ENCODE measurements around the gene PEF1. TPM values are rescaled to one million over a fixed set of nuclear protein-coding genes. Genes with fewer than 3 reads are reported as not detected.

The PEF1 gene, protein sequence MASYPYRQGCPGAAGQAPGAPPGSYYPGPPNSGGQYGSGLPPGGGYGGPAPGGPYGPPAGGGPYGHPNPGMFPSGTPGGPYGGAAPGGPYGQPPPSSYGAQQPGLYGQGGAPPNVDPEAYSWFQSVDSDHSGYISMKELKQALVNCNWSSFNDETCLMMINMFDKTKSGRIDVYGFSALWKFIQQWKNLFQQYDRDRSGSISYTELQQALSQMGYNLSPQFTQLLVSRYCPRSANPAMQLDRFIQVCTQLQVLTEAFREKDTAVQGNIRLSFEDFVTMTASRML
- polyA plus RNA-seq (2013, experiment 1 of 2): 41.1 TPM
- polyA plus RNA-seq (2013, experiment 2 of 2): 39.9 TPM

DNA sequence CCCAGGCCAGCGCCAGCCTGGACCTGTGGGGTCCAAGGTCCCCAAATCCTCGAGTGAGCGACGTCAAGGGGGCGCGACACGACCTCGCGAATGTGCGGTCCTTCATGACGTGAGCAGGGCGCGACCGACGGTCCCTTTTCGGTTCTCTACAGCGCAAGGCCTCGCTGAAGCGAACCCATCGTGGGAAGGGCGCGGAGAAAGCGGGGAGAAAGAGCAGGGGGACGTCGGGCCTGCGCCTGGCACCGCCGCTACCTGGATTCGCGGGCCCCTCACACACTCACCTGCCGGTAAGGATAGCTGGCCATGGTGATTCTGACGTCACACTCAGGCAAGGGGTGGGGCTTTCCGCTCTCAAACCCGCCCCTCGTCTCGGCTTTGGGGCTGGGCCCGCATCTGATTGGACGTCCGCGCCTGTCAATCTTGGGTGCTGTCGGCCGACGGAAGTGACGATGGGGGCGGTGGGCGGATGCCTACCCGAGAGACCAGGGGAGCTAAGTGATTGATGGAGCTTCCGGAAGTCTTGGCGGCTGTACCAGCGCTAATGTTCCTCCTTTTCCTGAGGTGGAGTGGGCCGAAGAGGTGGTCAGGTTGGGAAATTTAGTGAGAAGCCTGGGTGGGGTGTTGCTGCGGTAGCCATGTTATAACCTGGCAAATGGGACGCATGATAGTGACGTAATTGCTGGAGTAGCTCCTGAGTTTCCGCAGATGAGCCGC is at the start of gene PEF1:
PEF1 (minus strand) TSS at position 317 of the 714 bp plus-strand sequence; CDS start at position 305, 12 bp downstream.
- Histone ChIP-seq H3K4me1 (ENCODE audit: insufficient read depth, low read length) (peaks cover 22% of the 10 kb centered on the region; the same call in 1 of the 2 replicates), H3K36me3 (ENCODE audit: insufficient read depth, low read length) (no peaks in the 10 kb centered on the region), H3K9me3 (ENCODE audit: insufficient read depth, low read depth, low read length) (no peaks in the 10 kb centered on the region), H3K9ac (ENCODE audit: low read depth, low read length) (peak within 1 kb of the TSS; percentile 95), H3K27ac (ENCODE audit: low read depth, low read length) (peak within 1 kb of the TSS; percentile 97), H3K4me3 (ENCODE audit: low read length) (peak within 1 kb of the TSS; percentile 89), H3K27me3 (ENCODE audit: insufficient read depth, low read length) (no peaks in the 10 kb centered on the region)
- WGBS: under 1% methylated on average over 56 of the region's 56 CpGs

GRCh38 chr1:31693231-31693630 is 48.6 kb upstream of the PEF1 start:
- H3K27ac ChIP-seq (ENCODE audit: low read depth, low read length): no peak overlapping the region
- WGBS: 91% methylated on average over 10 of the region's 10 CpGs
- no peaks in the 10 kb centered on the region for H3K27me3 ChIP-seq (ENCODE audit: insufficient read depth, low read length)
- H3K4me3 ChIP-seq (ENCODE audit: low read length): no peak overlapping the region
- H3K9ac ChIP-seq (ENCODE audit: low read depth, low read length): no peak overlapping the region
- H3K9me3 ChIP-seq (ENCODE audit: insufficient read depth, low read depth, low read length): no peaks in the 10 kb centered on the region
- H3K36me3 ChIP-seq (ENCODE audit: insufficient read depth, low read length): no peaks in the 10 kb centered on the region
- peaks cover 7% of the 10 kb centered on the region; the same call in 1 of the 2 replicates for H3K4me1 ChIP-seq (ENCODE audit: insufficient read depth, low read length)

DNA sequence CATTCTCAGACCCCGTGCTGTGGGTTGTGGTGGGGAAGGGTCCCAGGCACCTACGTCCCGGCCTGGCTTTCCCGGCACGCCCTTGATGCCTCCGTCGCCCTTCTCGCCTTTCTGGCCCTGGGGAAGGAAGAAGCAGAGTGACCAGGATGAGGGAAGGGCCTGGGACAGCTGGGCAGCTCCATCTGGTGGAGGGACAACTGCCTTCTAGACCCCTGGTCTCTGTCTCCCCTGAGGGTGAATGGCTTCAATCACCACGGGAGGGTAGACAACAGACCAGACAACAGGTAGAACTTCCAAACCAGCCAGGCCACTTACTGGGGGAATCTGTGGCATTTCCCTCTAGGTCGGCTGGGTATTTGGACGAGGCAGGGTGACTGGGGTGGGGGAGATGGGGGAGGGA is 47.3 kb upstream of the PEF1 start:
- no peaks in the 10 kb centered on the region for H3K36me3 ChIP-seq (ENCODE audit: insufficient read depth, low read length)

DNA sequence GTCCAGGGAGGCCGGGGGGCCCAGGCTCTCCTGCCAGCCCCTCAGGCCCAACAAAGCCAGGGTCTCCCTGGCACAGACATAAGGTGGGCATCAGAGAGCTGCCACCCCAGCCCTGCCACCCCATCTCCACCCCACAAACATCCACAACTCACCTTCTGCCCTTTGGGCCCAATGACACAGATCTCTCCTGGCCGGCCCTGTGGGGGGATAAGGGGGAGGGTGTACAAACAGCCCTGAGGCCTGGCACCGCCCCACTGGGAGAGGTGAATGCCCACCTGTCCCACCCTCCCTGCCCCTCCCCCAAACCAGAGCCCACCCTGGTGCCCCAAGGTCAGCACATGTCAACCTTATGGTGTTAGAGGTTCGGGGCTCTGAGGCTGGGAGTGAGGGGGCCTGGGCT is 46.8 kb upstream of the PEF1 start:
- Histone ChIP-seq H3K36me3 (ENCODE audit: insufficient read depth, low read length) (no peaks in the 10 kb centered on the region), H3K27ac (ENCODE audit: low read depth, low read length) (no peak overlapping the region), H3K27me3 (ENCODE audit: insufficient read depth, low read length) (no peaks in the 10 kb centered on the region)

More for the DNA sequence above, 47.3 kb upstream of the PEF1 start:
- no peaks in the 10 kb centered on the region for H3K9me3 ChIP-seq (ENCODE audit: insufficient read depth, low read depth, low read length)
- H3K9ac ChIP-seq (ENCODE audit: low read depth, low read length): no peak overlapping the region
- no peak overlapping the region for H3K27ac ChIP-seq (ENCODE audit: low read depth, low read length)
- H3K27me3 ChIP-seq (ENCODE audit: insufficient read depth, low read length): no peaks in the 10 kb centered on the region
- no peak overlapping the region for H3K4me3 ChIP-seq (ENCODE audit: low read length)
- 87% methylated on average over 10 of the region's 11 CpGs for WGBS
- peaks cover 7% of the 10 kb centered on the region; the same call in 1 of the 2 replicates for H3K4me1 ChIP-seq (ENCODE audit: insufficient read depth, low read length)

DNA sequence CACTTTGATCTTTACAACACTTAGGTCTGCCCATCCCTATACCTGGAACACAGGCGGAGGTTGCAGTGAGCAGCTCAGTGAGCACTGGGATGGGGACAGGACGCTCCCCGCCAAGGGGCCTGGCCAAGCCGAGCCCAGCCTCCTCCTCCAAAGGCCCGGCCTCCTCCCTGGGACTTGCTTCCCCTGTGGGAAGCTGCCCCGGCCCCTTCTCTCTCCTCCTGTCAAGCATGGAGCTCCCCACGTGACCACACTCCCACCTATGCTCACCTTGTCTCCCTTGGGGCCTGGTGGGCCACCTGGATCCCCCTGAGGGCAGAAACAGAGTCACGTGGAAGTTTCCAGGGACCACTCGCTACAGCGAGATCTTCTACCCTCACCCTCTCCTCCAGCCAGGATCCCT is 46.2 kb upstream of the PEF1 start:
- H3K9ac ChIP-seq (ENCODE audit: low read depth, low read length): no peak overlapping the region
- no peak overlapping the region for H3K4me3 ChIP-seq (ENCODE audit: low read length)
- H3K9me3 ChIP-seq (ENCODE audit: insufficient read depth, low read depth, low read length): no peaks in the 10 kb centered on the region
- no peak overlapping the region for H3K27ac ChIP-seq (ENCODE audit: low read depth, low read length)
- H3K4me1 ChIP-seq (ENCODE audit: insufficient read depth, low read length): peaks cover 7% of the 10 kb centered on the region; the same call in 1 of the 2 replicates
- no peaks in the 10 kb centered on the region for H3K27me3 ChIP-seq (ENCODE audit: insufficient read depth, low read length)
- 81% methylated on average over 10 of the region's 10 CpGs for WGBS
- H3K36me3 ChIP-seq (ENCODE audit: insufficient read depth, low read length): no peaks in the 10 kb centered on the region

More for the DNA sequence above, 46.8 kb upstream of the PEF1 start:
- WGBS: 87% methylated on average over 3 of the region's 4 CpGs
- no peak overlapping the region for H3K9ac ChIP-seq (ENCODE audit: low read depth, low read length)
- H3K4me3 ChIP-seq (ENCODE audit: low read length): no peak overlapping the region
- H3K4me1 ChIP-seq (ENCODE audit: insufficient read depth, low read length): peaks cover 7% of the 10 kb centered on the region; the same call in 1 of the 2 replicates
- no peaks in the 10 kb centered on the region for H3K9me3 ChIP-seq (ENCODE audit: insufficient read depth, low read depth, low read length)

DNA sequence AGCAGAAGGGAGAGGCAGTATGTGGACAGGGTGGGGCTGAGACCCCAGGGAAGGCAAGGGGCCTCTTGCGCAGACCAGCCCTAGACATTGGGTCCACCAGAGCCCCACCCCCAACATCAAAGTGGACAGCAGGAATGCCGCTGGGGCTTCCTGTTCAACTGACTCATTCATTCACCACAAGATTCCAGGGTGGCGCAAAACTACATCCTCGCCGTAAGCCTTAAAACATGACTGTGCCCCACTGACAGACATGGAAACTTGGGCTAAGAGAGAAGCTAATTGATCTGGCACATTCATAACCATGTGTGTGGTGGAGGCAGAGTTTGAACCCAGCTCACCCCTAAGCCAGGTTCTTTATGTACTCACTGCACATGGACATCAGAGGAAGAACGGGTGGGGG is 45.2 kb upstream of the PEF1 start:
- H3K36me3 ChIP-seq (ENCODE audit: insufficient read depth, low read length): no peaks in the 10 kb centered on the region
- 93% methylated on average over 6 of the region's 6 CpGs for WGBS
- H3K4me1 ChIP-seq (ENCODE audit: insufficient read depth, low read length): peaks cover 7% of the 10 kb centered on the region; the same call in 1 of the 2 replicates
- peak overlapping the region; percentile 45; the same call in 1 of the 2 replicates for H3K27ac ChIP-seq (ENCODE audit: low read depth, low read length)
- no peak overlapping the region for H3K4me3 ChIP-seq (ENCODE audit: low read length)
- 0 out of 2 replicates have a peak overlapping the region, but pooled peaks have one; percentile 14 for H3K9ac ChIP-seq (ENCODE audit: low read depth, low read length)
- no peaks in the 10 kb centered on the region for H3K27me3 ChIP-seq (ENCODE audit: insufficient read depth, low read length)
- H3K9me3 ChIP-seq (ENCODE audit: insufficient read depth, low read depth, low read length): no peaks in the 10 kb centered on the region

GRCh38 chr1:31689379-31689778 is 44.7 kb upstream of the PEF1 start:
- H3K4me1 ChIP-seq (ENCODE audit: insufficient read depth, low read length): peaks cover 7% of the 10 kb centered on the region; the same call in 1 of the 2 replicates
- H3K9ac ChIP-seq (ENCODE audit: low read depth, low read length): 0 out of 2 replicates have a peak overlapping the region, but pooled peaks have one; percentile 14
- no peak overlapping the region for H3K4me3 ChIP-seq (ENCODE audit: low read length)
- H3K9me3 ChIP-seq (ENCODE audit: insufficient read depth, low read depth, low read length): no peaks in the 10 kb centered on the region
- H3K27me3 ChIP-seq (ENCODE audit: insufficient read depth, low read length): no peaks in the 10 kb centered on the region
- 74% methylated on average over 2 of the region's 2 CpGs for WGBS
- H3K27ac ChIP-seq (ENCODE audit: low read depth, low read length): peak overlapping the region; percentile 45; the same call in 1 of the 2 replicates
- H3K36me3 ChIP-seq (ENCODE audit: insufficient read depth, low read length): no peaks in the 10 kb centered on the region

- Histone ChIP-seq H3K27me3 (ENCODE audit: insufficient read depth, low read length) (no peaks in the 10 kb centered on the region), H3K4me1 (ENCODE audit: insufficient read depth, low read length) (peaks cover 7% of the 10 kb centered on the region; the same call in 1 of the 2 replicates), H3K9ac (ENCODE audit: low read depth, low read length) (no peak overlapping the region), H3K36me3 (ENCODE audit: insufficient read depth, low read length) (no peaks in the 10 kb centered on the region), H3K9me3 (ENCODE audit: insufficient read depth, low read depth, low read length) (no peaks in the 10 kb centered on the region), H3K4me3 (ENCODE audit: low read length) (no peak overlapping the region), H3K27ac (ENCODE audit: low read depth, low read length) (no peak overlapping the region)
- WGBS: 86% methylated on average over 8 of the region's 8 CpGs
These were observed 43.7 kb upstream of the PEF1 start for GRCh38 chr1:31688233-31688918.

- Histone ChIP-seq H3K27ac (ENCODE audit: low read depth, low read length) (no peak overlapping the region), H3K4me3 (ENCODE audit: low read length) (no peak overlapping the region), H3K9ac (ENCODE audit: low read depth, low read length) (no peak overlapping the region), H3K9me3 (ENCODE audit: insufficient read depth, low read depth, low read length) (no peaks in the 10 kb centered on the region), H3K4me1 (ENCODE audit: insufficient read depth, low read length) (peaks cover 7% of the 10 kb centered on the region; the same call in 1 of the 2 replicates), H3K36me3 (ENCODE audit: insufficient read depth, low read length) (no peaks in the 10 kb centered on the region), H3K27me3 (ENCODE audit: insufficient read depth, low read length) (no peaks in the 10 kb centered on the region)
- 88% methylated on average over 8 of the region's 8 CpGs for WGBS
These were observed 42.9 kb upstream of the PEF1 start for GRCh38 chr1:31687601-31688000.

GRCh38 chr1:31685795-31686194 is 41.1 kb upstream of the PEF1 start:
- H3K9ac ChIP-seq (ENCODE audit: low read depth, low read length): no peak overlapping the region
- H3K4me1 ChIP-seq (ENCODE audit: insufficient read depth, low read length): peaks cover 7% of the 10 kb centered on the region; the same call in 1 of the 2 replicates
- H3K27me3 ChIP-seq (ENCODE audit: insufficient read depth, low read length): no peaks in the 10 kb centered on the region
- 87% methylated on average over 8 of the region's 8 CpGs for WGBS
- peaks cover 3% of the 10 kb centered on the region; the same call in 1 of the 2 replicates for H3K36me3 ChIP-seq (ENCODE audit: insufficient read depth, low read length)
- H3K4me3 ChIP-seq (ENCODE audit: low read length): no peak overlapping the region
- no peak overlapping the region for H3K27ac ChIP-seq (ENCODE audit: low read depth, low read length)
- no peaks in the 10 kb centered on the region for H3K9me3 ChIP-seq (ENCODE audit: insufficient read depth, low read depth, low read length)

Data from HUES64 (cell line).